Measurements from ENCODE around the gene NAPG.

Gene NAPG

DNA sequence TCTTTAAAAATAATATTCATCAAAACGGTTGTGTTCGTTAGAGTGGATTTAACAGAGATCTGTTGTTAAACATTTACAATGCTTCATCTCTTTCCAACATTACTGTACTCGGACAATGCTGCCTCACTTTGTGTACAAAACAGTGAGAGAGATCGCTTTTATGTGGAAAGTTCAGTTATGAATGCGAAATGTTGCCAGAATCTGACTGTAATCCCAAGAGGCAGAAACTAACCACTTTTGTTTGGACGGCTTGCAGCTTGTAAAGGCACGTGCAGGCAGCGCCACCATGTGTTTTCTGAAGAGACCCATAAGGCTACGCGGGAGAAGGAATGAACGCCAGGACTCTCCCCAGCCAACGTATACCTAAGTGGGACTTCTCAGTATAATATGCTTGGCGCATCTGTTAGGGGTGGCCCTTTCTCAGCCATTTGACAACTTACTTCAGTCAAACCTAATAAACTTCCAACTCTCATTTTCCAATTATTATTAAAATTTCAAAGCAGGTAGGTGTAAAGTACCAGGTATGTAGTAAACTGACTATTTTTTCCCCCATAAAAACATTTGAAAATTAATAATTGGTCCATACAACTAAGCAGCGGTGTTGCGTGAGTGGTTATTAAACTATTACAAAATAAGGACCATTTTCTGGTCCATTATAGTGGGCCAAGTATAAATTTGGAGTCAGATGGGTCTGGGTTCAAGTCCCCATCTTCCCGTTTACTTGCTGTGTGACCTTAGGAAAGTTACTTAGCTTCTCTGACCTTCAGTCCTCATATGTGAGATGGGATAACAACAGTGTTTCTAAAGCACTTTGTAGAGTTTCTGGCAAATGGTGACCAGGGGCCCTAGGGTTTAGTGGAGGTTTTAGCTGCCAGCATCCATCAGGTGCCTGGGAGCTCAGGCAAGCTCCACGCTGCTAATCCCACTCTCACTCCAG is 5.6 kb upstream of the NAPG start:
- peak; percentile 85 for DNase-seq (ENCODE audit: low read depth)
- TF ChIP-seq, protein P1, sequence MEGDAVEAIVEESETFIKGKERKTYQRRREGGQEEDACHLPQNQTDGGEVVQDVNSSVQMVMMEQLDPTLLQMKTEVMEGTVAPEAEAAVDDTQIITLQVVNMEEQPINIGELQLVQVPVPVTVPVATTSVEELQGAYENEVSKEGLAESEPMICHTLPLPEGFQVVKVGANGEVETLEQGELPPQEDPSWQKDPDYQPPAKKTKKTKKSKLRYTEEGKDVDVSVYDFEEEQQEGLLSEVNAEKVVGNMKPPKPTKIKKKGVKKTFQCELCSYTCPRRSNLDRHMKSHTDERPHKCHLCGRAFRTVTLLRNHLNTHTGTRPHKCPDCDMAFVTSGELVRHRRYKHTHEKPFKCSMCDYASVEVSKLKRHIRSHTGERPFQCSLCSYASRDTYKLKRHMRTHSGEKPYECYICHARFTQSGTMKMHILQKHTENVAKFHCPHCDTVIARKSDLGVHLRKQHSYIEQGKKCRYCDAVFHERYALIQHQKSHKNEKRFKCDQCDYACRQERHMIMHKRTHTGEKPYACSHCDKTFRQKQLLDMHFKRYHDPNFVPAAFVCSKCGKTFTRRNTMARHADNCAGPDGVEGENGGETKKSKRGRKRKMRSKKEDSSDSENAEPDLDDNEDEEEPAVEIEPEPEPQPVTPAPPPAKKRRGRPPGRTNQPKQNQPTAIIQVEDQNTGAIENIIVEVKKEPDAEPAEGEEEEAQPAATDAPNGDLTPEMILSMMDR (IDR thresholded peaks at IDR 0.05; ENCODE audit: insufficient read depth, low read depth, low read length, missing control alignments): peak; percentile 81
- no peak overlapping the region for H3K4me3 ChIP-seq (ENCODE audit: low read depth, low read length)

GRCh38 chr18:10521566-10521965 is 4.3 kb upstream of the NAPG start:
- TF ChIP-seq, protein P1 (IDR thresholded peaks at IDR 0.05; ENCODE audit: insufficient read depth, low read depth, low read length, missing control alignments): no peak
- no peak for DNase-seq (ENCODE audit: low read depth)
- H3K4me3 ChIP-seq (ENCODE audit: low read depth, low read length): no peak overlapping the region

DNA sequence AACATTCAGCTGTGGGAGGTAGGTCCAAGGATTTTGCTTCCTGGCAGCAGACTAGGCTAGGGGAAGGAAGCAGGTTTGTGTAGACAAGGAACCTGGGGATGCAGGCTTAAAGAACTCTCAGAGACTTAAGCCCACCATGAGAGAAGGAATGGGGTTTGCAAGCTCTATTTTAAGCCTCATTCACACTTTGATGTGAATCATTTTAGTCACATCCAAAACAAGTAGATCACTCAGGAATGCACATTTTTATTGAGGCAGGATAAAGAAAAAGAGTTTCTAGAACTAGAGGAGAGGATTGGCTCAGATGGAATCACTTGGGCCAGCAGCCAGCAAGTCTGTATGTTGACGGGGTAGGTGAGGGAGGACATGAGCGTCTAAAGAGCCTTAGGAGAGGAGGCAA is 3.3 kb upstream of the NAPG start:
- H3K4me3 ChIP-seq (ENCODE audit: low read depth, low read length): no peak overlapping the region
- no peak for DNase-seq (ENCODE audit: low read depth)
- TF ChIP-seq, protein P1 (IDR thresholded peaks at IDR 0.05; ENCODE audit: insufficient read depth, low read depth, low read length, missing control alignments): no peak

- TF ChIP-seq, protein P1 (IDR thresholded peaks at IDR 0.05; ENCODE audit: insufficient read depth, low read depth, low read length, missing control alignments): no peak
- no peak for DNase-seq (ENCODE audit: low read depth)
- no peak overlapping the region for H3K4me3 ChIP-seq (ENCODE audit: low read depth, low read length)
These were observed 2.3 kb upstream of the NAPG start for GRCh38 chr18:10523544-10523943.

DNA sequence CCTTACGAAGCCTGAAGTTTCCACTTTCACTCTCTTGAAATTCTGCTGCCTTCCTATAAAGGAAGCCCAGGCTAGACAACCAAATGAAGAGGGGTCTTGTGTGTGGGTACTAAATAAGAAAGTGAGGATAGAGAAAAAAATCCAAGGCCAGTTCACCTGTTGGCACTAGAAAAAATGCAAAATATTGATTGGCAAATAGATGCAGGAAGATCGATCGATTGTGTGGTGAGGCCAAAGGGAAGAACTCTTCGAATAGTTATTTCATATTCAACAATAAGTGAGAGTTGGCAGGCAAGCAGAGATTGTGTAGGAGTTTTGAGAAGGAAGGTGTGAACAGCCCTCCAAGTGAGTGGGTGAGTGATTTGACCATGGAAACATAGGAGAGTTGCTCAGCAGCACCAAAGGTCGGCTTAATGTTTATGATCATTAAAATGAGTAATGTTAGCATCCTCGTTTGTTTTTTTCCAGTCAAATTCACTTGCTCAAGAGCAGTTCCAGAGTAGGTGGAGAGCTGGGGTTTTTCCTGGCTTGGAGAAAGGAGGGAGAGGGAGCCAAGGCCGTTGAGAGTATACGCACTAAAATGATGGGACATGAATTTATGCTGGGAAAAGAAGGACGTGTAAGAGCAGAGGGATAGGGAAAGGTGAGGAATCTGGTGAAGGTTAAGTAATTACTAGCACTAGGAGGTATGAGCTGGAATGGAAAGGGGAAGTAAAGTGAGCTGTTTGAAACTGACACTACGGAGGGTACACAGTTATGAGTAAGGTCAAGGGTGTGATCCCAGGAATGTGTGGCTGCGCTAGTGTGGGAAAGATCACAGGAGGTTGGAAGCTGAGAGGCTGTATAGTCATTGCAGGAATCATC is 1.1 kb upstream of the NAPG start:
- TF ChIP-seq, protein P1 (IDR thresholded peaks at IDR 0.05; ENCODE audit: insufficient read depth, low read depth, low read length, missing control alignments): no peak
- no peak for DNase-seq (ENCODE audit: low read depth)
- no peak overlapping the region for H3K4me3 ChIP-seq (ENCODE audit: low read depth, low read length)

- no peak for DNase-seq (ENCODE audit: low read depth)
- TF ChIP-seq, protein P1 (IDR thresholded peaks at IDR 0.05; ENCODE audit: insufficient read depth, low read depth, low read length, missing control alignments): no peak
- peak overlapping the region; percentile 93 for H3K4me3 ChIP-seq (ENCODE audit: low read depth, low read length)
These were observed 496 bp upstream of the NAPG start for GRCh38 chr18:10525371-10525691.

Measured in GM12865 (cell line).